GM18909 (cell line): ENCODE results near the gene SMIM10.
"Not testable (repeated sequence)": the region's sequence is repeated elsewhere in the genome, so short reads cannot be mapped to it uniquely, and the experiment has no call there.

Experiments used
- ATAC-seq: cut with Tn5 transposase; IDR thresholded peaks from one replicate; pipeline ENCODE4 v1.9.1; 2021; ENCODE audit warnings: mild to moderate bottlenecking; ENCODE audit not compliant: unreplicated experiment, poor library complexity

The SMIM10 gene

GRCh38 chrX:134990801-134991481 is at the start of gene SMIM10:
Gene SMIM10 (plus strand): TSS chrX:134990991. CDS start chrX:134991096, 105 bp downstream.
- peak; percentile 63 for ATAC-seq

- ATAC-seq, result not testable (repeated sequence)
Observed at GRCh38 chrX:134946364-134946763, 44.4 kb upstream of the SMIM10 start.

- no peak for ATAC-seq
Observed at GRCh38 chrX:134948333-134949241, 42.2 kb upstream of the SMIM10 start.

- no peak for ATAC-seq
Observed at GRCh38 chrX:134949271-134949670, 41.5 kb upstream of the SMIM10 start.

- ATAC-seq, result no peak
Observed at GRCh38 chrX:134957836-134958235, 33.0 kb upstream of the SMIM10 start.

- ATAC-seq, result not testable (repeated sequence)
Observed at GRCh38 chrX:134960366-134960765, 30.4 kb upstream of the SMIM10 start.

GRCh38 chrX:134963041-134963440 is 27.8 kb upstream of the SMIM10 start:
- ATAC-seq, result no peak

- no peak for ATAC-seq
Observed at GRCh38 chrX:134969726-134970125, 21.1 kb upstream of the SMIM10 start.

- no peak for ATAC-seq
Observed at GRCh38 chrX:134971926-134972325, 18.9 kb upstream of the SMIM10 start.

GRCh38 chrX:134975516-134975915 is 15.3 kb upstream of the SMIM10 start:
- ATAC-seq, result no peak

GRCh38 chrX:134981910-134982309 is 8.9 kb upstream of the SMIM10 start:
- no peak for ATAC-seq

GRCh38 chrX:134982748-134983147 is 8.0 kb upstream of the SMIM10 start:
- no peak for ATAC-seq

- ATAC-seq, result no peak
Observed at GRCh38 chrX:134985479-134985878, 5.3 kb upstream of the SMIM10 start.

GRCh38 chrX:134990475-134990800 is 353 bp upstream of the SMIM10 start:
- ATAC-seq, result no peak

GRCh38 chrX:134997646-134998045 is 6.9 kb downstream of the SMIM10 start:
- no peak for ATAC-seq

- ATAC-seq, result no peak
Observed at GRCh38 chrX:134998246-134998645, 7.5 kb downstream of the SMIM10 start.

- ATAC-seq, result no peak
Observed at GRCh38 chrX:134999469-134999868, 8.7 kb downstream of the SMIM10 start.

- ATAC-seq, result no peak
Observed at GRCh38 chrX:135000516-135000915, 9.7 kb downstream of the SMIM10 start.

GRCh38 chrX:135003876-135004623 is 13.3 kb downstream of the SMIM10 start:
- ATAC-seq, result peak; percentile 93

GRCh38 chrX:135006187-135006586 is 15.4 kb downstream of the SMIM10 start:
- no peak for ATAC-seq

- no peak for ATAC-seq
Observed at GRCh38 chrX:135009057-135009610, 18.3 kb downstream of the SMIM10 start.
